ACC112 (cell line): ENCODE data around the gene ATXN1.

ENCODE experiments used
- H2AFZ ChIP-seq: fragments of 200-600 bp; sonication (generic); one replicate; pipeline ENCODE4 v1.6.0; 2017; ENCODE audit warnings: antibody characterized with exemption, low read length; ENCODE audit not compliant: unreplicated experiment
- H3K27ac ChIP-seq: fragments of 200-600 bp; sonication (generic); 2 replicates; pipeline ENCODE4 v1.5.1; 2014; ENCODE audit warnings: low read depth, mild to moderate bottlenecking, antibody characterized with exemption, low read length, moderate library complexity
- H3K27me3 ChIP-seq: fragments of 200-600 bp; sonication (generic); 2 replicates; pipeline ENCODE4 v1.6.1; 2014; ENCODE audit warnings: mild to moderate bottlenecking, antibody characterized with exemption, low read length, moderate library complexity, mixed read lengths; ENCODE audit not compliant: insufficient read depth
- H3K36me3 ChIP-seq: fragments of 200-600 bp; sonication (generic); 2 replicates; pipeline ENCODE4 v1.6.1; 2016; ENCODE audit warnings: mild to moderate bottlenecking, antibody characterized with exemption, low read length, moderate library complexity, mixed read lengths; ENCODE audit not compliant: insufficient read depth
- H3K4me1 ChIP-seq: fragments of 200-600 bp; sonication (generic); one replicate; pipeline ENCODE4 v1.6.1; 2016; ENCODE audit warnings: low read length, mixed read lengths; ENCODE audit not compliant: insufficient read depth, unreplicated experiment, control insufficient read depth
- H3K4me3 ChIP-seq: fragments of 200-600 bp; sonication (generic); 2 replicates; pipeline ENCODE4 v1.5.1; 2014; ENCODE audit warnings: mild to moderate bottlenecking, low read depth, low read length
- H3K79me2 ChIP-seq: fragments of 200-600 bp; sonication (generic); one replicate; pipeline ENCODE4 v1.6.0; 2016; ENCODE audit warnings: low read length; ENCODE audit not compliant: control insufficient read depth, unreplicated experiment, insufficient read depth

The ATXN1 gene

GRCh38 chr6:16602035-16602434 is 159.2 kb downstream of the ATXN1 start:
- Histone ChIP-seq H3K36me3 (no peaks in the 10 kb centered on the region), H3K4me1 (no peaks in the 10 kb centered on the region), H3K27me3 (no peaks in the 10 kb centered on the region)

GRCh38 chr6:16600701-16601100 is 160.6 kb downstream of the ATXN1 start:
- H3K79me2 ChIP-seq = no peaks in the 10 kb centered on the region
- H3K4me3 ChIP-seq = no peak overlapping the region
- H2AFZ ChIP-seq = no peak overlapping the region
- no peaks in the 10 kb centered on the region for H3K27me3 ChIP-seq
- no peaks in the 10 kb centered on the region for H3K4me1 ChIP-seq
- no peak overlapping the region for H3K27ac ChIP-seq
- no peaks in the 10 kb centered on the region for H3K36me3 ChIP-seq

More at GRCh38 chr6:16602035-16602434, 159.2 kb downstream of the ATXN1 start:
- Histone ChIP-seq H3K27ac (no peak overlapping the region), H3K4me3 (no peak overlapping the region), H2AFZ (no peak overlapping the region), H3K79me2 (no peaks in the 10 kb centered on the region)

GRCh38 chr6:16600026-16600425 is 161.2 kb downstream of the ATXN1 start:
- no peaks in the 10 kb centered on the region for H3K79me2 ChIP-seq
- no peaks in the 10 kb centered on the region for H3K4me1 ChIP-seq
- no peaks in the 10 kb centered on the region for H3K27me3 ChIP-seq
- no peak overlapping the region for H3K27ac ChIP-seq
- no peak overlapping the region for H3K4me3 ChIP-seq
- no peak overlapping the region for H2AFZ ChIP-seq
- H3K36me3 ChIP-seq = no peaks in the 10 kb centered on the region

GRCh38 chr6:16596616-16597331 is 164.5 kb downstream of the ATXN1 start:
- Histone ChIP-seq H3K27ac (no peak overlapping the region), H3K4me3 (no peak overlapping the region), H3K27me3 (no peaks in the 10 kb centered on the region), H2AFZ (no peak overlapping the region), H3K4me1 (no peaks in the 10 kb centered on the region), H3K79me2 (no peaks in the 10 kb centered on the region), H3K36me3 (no peaks in the 10 kb centered on the region)

- Histone ChIP-seq H3K27ac (no peak overlapping the region), H3K4me1 (no peaks in the 10 kb centered on the region), H2AFZ (no peak overlapping the region)
Observed at GRCh38 chr6:16595514-16596120, 165.6 kb downstream of the ATXN1 start.

GRCh38 chr6:16594849-16595248 is 166.4 kb downstream of the ATXN1 start:
- H3K4me3 ChIP-seq = no peak overlapping the region
- H3K4me1 ChIP-seq = no peaks in the 10 kb centered on the region
- H3K79me2 ChIP-seq = no peaks in the 10 kb centered on the region
- H3K36me3 ChIP-seq = no peaks in the 10 kb centered on the region
- H3K27me3 ChIP-seq = no peaks in the 10 kb centered on the region
- H2AFZ ChIP-seq = no peak overlapping the region
- H3K27ac ChIP-seq = no peak overlapping the region

More at GRCh38 chr6:16595514-16596120, 165.6 kb downstream of the ATXN1 start:
- H3K79me2 ChIP-seq = no peaks in the 10 kb centered on the region
- H3K4me3 ChIP-seq = no peak overlapping the region
- H3K36me3 ChIP-seq = no peaks in the 10 kb centered on the region
- no peaks in the 10 kb centered on the region for H3K27me3 ChIP-seq

GRCh38 chr6:16592223-16592911 is 168.9 kb downstream of the ATXN1 start:
- Histone ChIP-seq H2AFZ (no peak overlapping the region), H3K4me3 (no peak overlapping the region)

GRCh38 chr6:16591396-16592222 is 169.7 kb downstream of the ATXN1 start:
- Histone ChIP-seq H3K27ac (no peak overlapping the region), H2AFZ (no peak overlapping the region), H3K27me3 (no peaks in the 10 kb centered on the region), H3K79me2 (no peaks in the 10 kb centered on the region), H3K4me3 (no peak overlapping the region), H3K4me1 (no peaks in the 10 kb centered on the region), H3K36me3 (no peaks in the 10 kb centered on the region)

More at GRCh38 chr6:16592223-16592911, 168.9 kb downstream of the ATXN1 start:
- H3K79me2 ChIP-seq = no peaks in the 10 kb centered on the region
- no peak overlapping the region for H3K27ac ChIP-seq
- no peaks in the 10 kb centered on the region for H3K4me1 ChIP-seq
- H3K36me3 ChIP-seq = no peaks in the 10 kb centered on the region
- H3K27me3 ChIP-seq = no peaks in the 10 kb centered on the region

- no peak overlapping the region for H3K4me3 ChIP-seq
- H3K79me2 ChIP-seq = no peaks in the 10 kb centered on the region
- H3K4me1 ChIP-seq = peaks cover 21% of the 10 kb centered on the region
- 0 out of 2 replicates have a peak, but pooled peaks cover 3% of the 10 kb centered on the region for H3K36me3 ChIP-seq
- H2AFZ ChIP-seq = no peak overlapping the region
- H3K27me3 ChIP-seq = no peaks in the 10 kb centered on the region
- H3K27ac ChIP-seq = no peak overlapping the region
Observed at GRCh38 chr6:16585805-16586204, 175.5 kb downstream of the ATXN1 start.

GRCh38 chr6:16583144-16583762 is 178.0 kb downstream of the ATXN1 start:
- peak overlapping the region; percentile 74 for H2AFZ ChIP-seq
- H3K79me2 ChIP-seq = no peaks in the 10 kb centered on the region
- H3K27me3 ChIP-seq = no peaks in the 10 kb centered on the region
- H3K4me1 ChIP-seq = peaks cover 21% of the 10 kb centered on the region
- H3K4me3 ChIP-seq = peak overlapping the region; percentile 81
- H3K36me3 ChIP-seq = 0 out of 2 replicates have a peak, but pooled peaks cover 3% of the 10 kb centered on the region
- H3K27ac ChIP-seq = peak overlapping the region; percentile 80
